A549 (cell line): ENCODE data around the gene VDAC1. TPM values are rescaled to one million over a fixed set of nuclear protein-coding genes. Genes with fewer than 3 reads are reported as not detected.

Experiments used
- ATAC-seq, 2 experiments: fragments of 200-7000 bp in 1 of 2; fragments of >200 bp in 1 of 2; cut with Nextera tagmentation in 1 of 2; cut with Tn5 transposase in 1 of 2; 3 replicates each; pipeline versions ENCODE4 v1.8.0 to v1.9.1; 2018 to 2020; ENCODE audit warnings: mild to moderate bottlenecking in 1 of 2, moderate library complexity in 1 of 2
- CTCF ChIA-PET: fragments of 300-600 bp; sonication (Branson Sonifier 250); formaldehyde crosslinking; extraction: SDS; loops from one replicate; lab custom pipeline; 2021; ENCODE audit warnings: antibody characterized with exemption, inconsistent platforms; lab: Yijun Ruan, JAX
- POLR2A ChIA-PET: fragments of 350-600 bp; formaldehyde crosslinking; extraction: SDS; loops from one replicate; lab custom pipeline; 2021; ENCODE audit warnings: antibody characterized with exemption, inconsistent platforms; lab: Yijun Ruan, JAX
- DNase-seq, 2 experiments: peaks; one replicate each; pipeline versions ENCODE4 v3.0.0 to v3.0.0-alpha.2; 2011 to 2016; ENCODE audit warnings: low read depth in 1 of 2, low spot score in 1 of 2
- FAIRE-seq: peaks from 2 replicates; lab custom pipeline; 2011; peaks lifted over from hg19 to GRCh38; lab: Jason Lieb, UNC
- H3K27ac ChIP-seq, 2 experiments: fragments of >200 bp; sonication (Bioruptor Twin); formaldehyde crosslinking; 3 replicates each; pipeline ENCODE4 v1.5.1; 2016 to 2017
- H3K4me1 ChIP-seq: fragments of >200 bp; sonication (Bioruptor Twin); formaldehyde crosslinking; 3 replicates; pipeline ENCODE4 v1.6.1; 2016
- H3K4me2 ChIP-seq: fragments of >200 bp; sonication (Bioruptor Twin); formaldehyde crosslinking; 3 replicates; pipeline ENCODE4 v1.6.1; 2016
- H3K4me3 ChIP-seq: fragments of >200 bp; sonication (Bioruptor Twin); formaldehyde crosslinking; 3 replicates; pipeline ENCODE4 v1.5.1; 2016
- H3K9me3 ChIP-seq: fragments of >200 bp; sonication (Bioruptor Twin); formaldehyde crosslinking; 3 replicates; pipeline ENCODE4 v1.6.1; 2016
- CBX2 ChIP-seq: fragments of 200-600 bp; sonication (generic); IDR thresholded peaks from 2 replicates; pipeline ENCODE4 v1.6.1; 2016; ENCODE audit warnings: low read depth, mild to moderate bottlenecking, borderline replicate concordance
- CBX8 ChIP-seq: fragments of 200-600 bp; sonication (generic); IDR thresholded peaks from 2 replicates; pipeline ENCODE4 v1.6.1; 2016
- CHD2 ChIP-seq: fragments of 150-350 bp; IDR thresholded peaks from 2 replicates; pipeline ENCODE4 v1.6.1; 2014; ENCODE audit warnings: low read length; ENCODE audit not compliant: partially characterized antibody
- EHMT2 ChIP-seq: fragments of 200-600 bp; sonication (generic); IDR thresholded peaks from 2 replicates; pipeline ENCODE4 v1.6.1; 2016; ENCODE audit warnings: antibody characterized with exemption, low read depth, mild to moderate bottlenecking, moderate library complexity
- ESRRA ChIP-seq: fragments of 150-350 bp; IDR thresholded peaks from 2 replicates; pipeline ENCODE4 v1.6.1; 2014; ENCODE audit warnings: mild to moderate bottlenecking, low read length, borderline replicate concordance
- FOXS1 ChIP-seq: fragments of 250-450 bp; sonication (Bioruptor Pico); IDR thresholded peaks from 2 replicates; pipeline ENCODE4 v1.5.0; 2020; ENCODE audit warnings: mild to moderate bottlenecking, moderate library complexity
- GATA3 ChIP-seq: IDR thresholded peaks from 2 replicates; pipeline ENCODE4 v1.6.1; 2012; ENCODE audit warnings: borderline replicate concordance
- HDAC2 ChIP-seq: fragments of 200-600 bp; sonication (generic); IDR thresholded peaks from 2 replicates; pipeline ENCODE4 v1.6.1; 2016
- HOXA7 ChIP-seq: fragments of 250-450 bp; sonication (Bioruptor Pico); IDR thresholded peaks from 2 replicates; pipeline ENCODE4 v1.5.0; 2020; ENCODE audit warnings: mild to moderate bottlenecking, moderate library complexity
- KDM1A ChIP-seq: fragments of 200-600 bp; sonication (generic); IDR thresholded peaks from 2 replicates; pipeline ENCODE4 v1.6.1; 2016; ENCODE audit warnings: low read depth, mild to moderate bottlenecking
- MAFK ChIP-seq: fragments of 450-650 bp; IDR thresholded peaks from 2 replicates; pipeline ENCODE4 v1.6.1; 2014; ENCODE audit not compliant: partially characterized antibody
- MAZ ChIP-seq: fragments of 150-350 bp; IDR thresholded peaks from 2 replicates; pipeline ENCODE4 v1.6.1; 2014; ENCODE audit warnings: antibody characterized with exemption, low read depth, low read length, borderline replicate concordance
- MYC ChIP-seq: IDR thresholded peaks from 2 replicates; pipeline ENCODE4 v1.6.1; 2012; ENCODE audit warnings: mild to moderate bottlenecking, inconsistent platforms, low read length, improper control_type of control experiment, borderline replicate concordance
- NFE2L2 ChIP-seq: fragments of 150-350 bp; conservative IDR thresholded peaks from 2 replicates; pipeline ENCODE4 v1.6.1; 2014; ENCODE audit warnings: low read length
- POLR2A ChIP-seq: IDR thresholded peaks from 2 replicates; pipeline ENCODE4 v1.6.1; 2012; ENCODE audit warnings: mild to moderate bottlenecking, low read length
- RAD21 ChIP-seq, 2 experiments: fragments of >200 bp in 1 of 2; sonication (Bioruptor Twin) in 1 of 2; formaldehyde crosslinking in 1 of 2; IDR thresholded peaks in 1 of 2; conservative IDR thresholded peaks in 1 of 2; 2 replicates in 1 of 2; 3 replicates in 1 of 2; pipeline ENCODE4 v1.6.1; 2012 to 2018; ENCODE audit warnings: inconsistent platforms in 1 of 2
- RFX5 ChIP-seq: fragments of 450-650 bp; IDR thresholded peaks from 2 replicates; pipeline ENCODE4 v1.7.1; 2014; ENCODE audit warnings: antibody characterized with exemption, mild to moderate bottlenecking, moderate library complexity
- RNF2 ChIP-seq: fragments of 200-600 bp; sonication (generic); IDR thresholded peaks from 2 replicates; pipeline ENCODE4 v1.6.1; 2016; ENCODE audit warnings: low read depth, mild to moderate bottlenecking, antibody characterized with exemption, moderate library complexity, borderline replicate concordance
- SMC3 ChIP-seq: fragments of >200 bp; sonication (Bioruptor Twin); formaldehyde crosslinking; IDR thresholded peaks from 3 replicates; pipeline ENCODE4 v1.6.1; 2018; ENCODE audit warnings: inconsistent platforms
- SREBF2 ChIP-seq: fragments of 450-650 bp; IDR thresholded peaks from 2 replicates; pipeline ENCODE4 v1.6.1; 2014; ENCODE audit warnings: mild to moderate bottlenecking, moderate library complexity
- ZC3H11A ChIP-seq: fragments of 450-650 bp; IDR thresholded peaks from 2 replicates; pipeline ENCODE4 v1.6.1; 2014; ENCODE audit warnings: antibody characterized with exemption, mild to moderate bottlenecking
- ZFP36 ChIP-seq: fragments of 450-650 bp; IDR thresholded peaks from 2 replicates; pipeline ENCODE4 v1.6.1; 2014; ENCODE audit warnings: borderline replicate concordance; ENCODE audit not compliant: partially characterized antibody
- WGBS: methylation state at CpG from one replicate; pipeline ENCODE4 v1.1.6; 2017; ENCODE audit errors: missing lambda C conversion rate; 5-methylcytosine and 5-hydroxymethylcytosine counted together
- polyA plus RNA-seq, 4 experiments: library from polyadenylated mRNA; depleted of rRNA in 3 of 4; stranded (reverse); fragments of >200 nt; fragmentation: RNase III in 1 of 4; extraction: RNeasy Plus Mini Kit Qiagen cat#74134 plus additional on column Dnase treatment in 1 of 4; gene quantifications; 2 replicates in 3 of 4; 3 replicates in 1 of 4; pipeline ENCODE4 v1.2.3, GENCODE V29; 2011 to 2017
- TF ChIP-seq, protein P1 (sequence below): fragments of 250-450 bp; sonication (Bioruptor Pico); IDR thresholded peaks from 2 replicates; pipeline ENCODE4 v1.5.0; 2021; ENCODE audit warnings: mild to moderate bottlenecking, moderate library complexity, borderline replicate concordance
- TF ChIP-seq, protein P2 (sequence below): IDR thresholded peaks from 2 replicates; pipeline ENCODE4 v1.6.1; 2012; ENCODE audit warnings: low read depth, borderline replicate concordance
- TF ChIP-seq, protein P3 (sequence below): fragments of 150-350 bp; IDR thresholded peaks from 2 replicates; pipeline ENCODE4 v1.6.1; 2014; ENCODE audit warnings: low read depth, mild to moderate bottlenecking, low read length
- TF ChIP-seq, protein P4 (sequence below): fragments of >200 bp; sonication (Bioruptor Twin); formaldehyde crosslinking; IDR thresholded peaks from 3 replicates; pipeline ENCODE4 v1.5.1; 2016
- TF ChIP-seq, protein P5 (sequence below): IDR thresholded peaks from 2 replicates; pipeline ENCODE4 v1.6.1; 2012

The VDAC1 gene
- polyA plus RNA-seq, 2 of the 4 experiments (the other 2 are of a cell fraction), result 369 to 442 TPM

DNA sequence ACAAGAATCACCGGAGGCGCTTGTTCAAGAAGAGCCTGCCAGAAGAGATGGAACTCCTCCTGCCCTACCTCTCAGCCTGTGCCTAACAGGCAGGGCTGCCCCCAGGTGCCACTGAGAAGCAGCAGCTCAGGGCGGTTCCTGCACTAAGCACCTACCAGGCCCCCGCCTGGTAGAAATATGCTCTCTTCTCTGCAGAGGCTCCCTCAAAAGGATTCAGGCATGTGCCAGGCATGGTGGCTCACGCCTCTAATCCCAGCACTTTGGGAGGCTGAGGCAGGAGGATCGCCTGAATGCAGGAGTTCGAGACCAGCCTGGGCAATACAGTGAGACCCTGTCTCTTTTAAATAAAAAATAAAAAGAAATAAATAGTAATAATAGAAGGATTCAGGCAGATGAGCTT lies 6.0 kb downstream of the VDAC1 start (continued):
- TF ChIP-seq, protein P1, sequence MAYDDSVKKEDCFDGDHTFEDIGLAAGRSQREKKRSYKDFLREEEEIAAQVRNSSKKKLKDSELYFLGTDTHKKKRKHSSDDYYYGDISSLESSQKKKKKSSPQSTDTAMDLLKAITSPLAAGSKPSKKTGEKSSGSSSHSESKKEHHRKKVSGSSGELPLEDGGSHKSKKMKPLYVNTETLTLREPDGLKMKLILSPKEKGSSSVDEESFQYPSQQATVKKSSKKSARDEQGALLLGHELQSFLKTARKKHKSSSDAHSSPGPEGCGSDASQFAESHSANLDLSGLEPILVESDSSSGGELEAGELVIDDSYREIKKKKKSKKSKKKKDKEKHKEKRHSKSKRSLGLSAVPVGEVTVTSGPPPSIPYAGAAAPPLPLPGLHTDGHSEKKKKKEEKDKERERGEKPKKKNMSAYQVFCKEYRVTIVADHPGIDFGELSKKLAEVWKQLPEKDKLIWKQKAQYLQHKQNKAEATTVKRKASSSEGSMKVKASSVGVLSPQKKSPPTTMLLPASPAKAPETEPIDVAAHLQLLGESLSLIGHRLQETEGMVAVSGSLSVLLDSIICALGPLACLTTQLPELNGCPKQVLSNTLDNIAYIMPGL, result no peak

DNA sequence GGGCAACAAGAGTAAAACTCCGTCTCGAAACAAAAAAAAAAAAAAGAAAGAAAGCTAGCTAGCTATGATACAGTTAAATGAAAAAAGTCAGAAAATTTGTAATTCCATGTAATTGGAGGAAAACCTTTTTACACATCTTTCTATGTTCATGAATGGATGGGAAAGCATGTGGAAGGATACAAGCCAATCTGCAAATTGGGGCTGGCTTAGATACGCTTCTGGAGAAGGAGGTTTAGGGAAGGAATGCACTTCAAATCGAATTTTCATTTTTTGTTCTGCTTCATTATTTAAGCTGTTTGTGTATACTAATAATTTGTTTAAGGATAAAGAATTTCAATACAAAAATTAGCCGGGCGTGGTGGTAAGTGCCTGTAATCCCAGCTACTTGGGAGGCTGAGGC lies 6.7 kb downstream of the VDAC1 start:
- Histone ChIP-seq H3K4me1 (peaks cover 91% of the 10 kb centered on the region), H3K27ac (no peak overlapping the region), H3K4me3 (no peak overlapping the region), H3K4me2 (no peak overlapping the region), H3K9me3 (no peaks in the 10 kb centered on the region)
- DNase-seq, result no peak
- 85% methylated on average over 6 of the region's 6 CpGs for WGBS
- POLR2A ChIA-PET, result no interaction called here
- no peak for TF ChIP-seq CBX8
- TF ChIP-seq CBX2, result no peak
- no peak for TF ChIP-seq HDAC2
- TF ChIP-seq CHD2, result no peak
- TF ChIP-seq MYC, result no peak
- TF ChIP-seq GATA3, result no peak
- TF ChIP-seq FOXS1, result no peak
- TF ChIP-seq, protein P2, sequence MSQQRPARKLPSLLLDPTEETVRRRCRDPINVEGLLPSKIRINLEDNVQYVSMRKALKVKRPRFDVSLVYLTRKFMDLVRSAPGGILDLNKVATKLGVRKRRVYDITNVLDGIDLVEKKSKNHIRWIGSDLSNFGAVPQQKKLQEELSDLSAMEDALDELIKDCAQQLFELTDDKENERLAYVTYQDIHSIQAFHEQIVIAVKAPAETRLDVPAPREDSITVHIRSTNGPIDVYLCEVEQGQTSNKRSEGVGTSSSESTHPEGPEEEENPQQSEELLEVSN, result no peak
- TF ChIP-seq NFE2L2, result no peak
- TF ChIP-seq ESRRA, result no peak
- TF ChIP-seq, protein P3, sequence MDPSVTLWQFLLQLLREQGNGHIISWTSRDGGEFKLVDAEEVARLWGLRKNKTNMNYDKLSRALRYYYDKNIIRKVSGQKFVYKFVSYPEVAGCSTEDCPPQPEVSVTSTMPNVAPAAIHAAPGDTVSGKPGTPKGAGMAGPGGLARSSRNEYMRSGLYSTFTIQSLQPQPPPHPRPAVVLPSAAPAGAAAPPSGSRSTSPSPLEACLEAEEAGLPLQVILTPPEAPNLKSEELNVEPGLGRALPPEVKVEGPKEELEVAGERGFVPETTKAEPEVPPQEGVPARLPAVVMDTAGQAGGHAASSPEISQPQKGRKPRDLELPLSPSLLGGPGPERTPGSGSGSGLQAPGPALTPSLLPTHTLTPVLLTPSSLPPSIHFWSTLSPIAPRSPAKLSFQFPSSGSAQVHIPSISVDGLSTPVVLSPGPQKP, result no peak
- TF ChIP-seq EHMT2, result no peak
- TF ChIP-seq KDM1A, result no peak
- TF ChIP-seq RNF2, result no peak
- CTCF ChIA-PET, result interaction anchor here (1.0 to 9.8 kb wide), 6 partner anchors 10 to 42 kb away, joined by 3 to 91 read pairs (median 18); no protein-coding TSS in a partner anchor
- no peak for ATAC-seq
- FAIRE-seq, result no peak

DNA sequence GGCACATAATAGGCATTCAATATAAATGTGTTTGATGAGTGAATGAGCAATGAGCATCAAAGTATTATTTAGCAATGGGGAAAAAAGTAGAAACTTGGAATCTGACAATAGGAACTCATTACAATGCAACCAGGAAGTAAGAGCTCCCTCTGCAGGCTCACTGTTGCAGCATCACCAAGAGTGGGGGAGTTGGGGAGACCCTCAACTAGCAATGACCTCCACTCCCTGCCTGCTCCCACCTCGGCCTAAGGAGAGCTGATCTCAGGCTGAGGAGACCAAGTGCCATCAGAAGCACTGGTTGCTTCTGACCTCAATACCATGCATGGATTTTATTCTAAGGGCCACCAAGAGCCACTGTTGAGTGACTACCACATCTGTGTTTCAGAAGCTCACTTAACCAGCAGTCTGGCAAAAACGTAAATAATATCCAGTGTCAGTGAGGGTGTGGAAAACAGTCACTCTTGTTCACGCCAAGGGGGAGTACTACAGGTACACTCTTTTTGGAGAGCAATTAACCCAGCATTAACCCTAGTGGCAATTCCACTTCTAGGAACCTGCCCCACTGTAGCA lies 8.0 kb downstream of the VDAC1 start:
- POLR2A ChIA-PET, result interaction anchor here (1.5 kb wide), 1 partner anchor 8 kb away, joined by 4 read pairs; the partner anchor contains the start of gene VDAC1
- 65% methylated on average over 3 of the region's 3 CpGs for WGBS
- peak; percentile 36 to 62; a peak in 4 of 6 replicates for ATAC-seq
- DNase-seq, result no peak
- H3K4me1 ChIP-seq, result peaks cover 85% of the 10 kb centered on the region
- CTCF ChIA-PET, result interaction anchor here (0.8 to 9.8 kb wide), 12 partner anchors 8 to 573 kb away, joined by 3 to 91 read pairs (median 6); partner anchors contain the start of gene VDAC1
- no peak overlapping the region for H3K27ac ChIP-seq
- no peak overlapping the region for H3K4me3 ChIP-seq
- H3K9me3 ChIP-seq, result no peaks in the 10 kb centered on the region
- H3K4me2 ChIP-seq, result peak overlapping the region; percentile 39
- FAIRE-seq, result no peak
- TF ChIP-seq HOXA7 (CRISPR knock-in tag) (no peak), SREBF2 (no peak), ZFP36 (no peak), MAFK (no peak), EHMT2 (no peak), RFX5 (no peak), NFE2L2 (no peak), MAZ (no peak), POLR2A (no peak), RNF2 (no peak), RAD21 (conservative IDR thresholded peaks at IDR 0.05 in 1 of 2, IDR thresholded peaks at IDR 0.05 in 1 of 2) (0 out of 5 replicates have a peak, but pooled peaks of 1 of the 2 experiments have one; percentile 10), CBX2 (no peak), SMC3 (0 out of 3 replicates have a peak, but pooled peaks have one; percentile 6), ZC3H11A (no peak)
- TF ChIP-seq, protein P4, sequence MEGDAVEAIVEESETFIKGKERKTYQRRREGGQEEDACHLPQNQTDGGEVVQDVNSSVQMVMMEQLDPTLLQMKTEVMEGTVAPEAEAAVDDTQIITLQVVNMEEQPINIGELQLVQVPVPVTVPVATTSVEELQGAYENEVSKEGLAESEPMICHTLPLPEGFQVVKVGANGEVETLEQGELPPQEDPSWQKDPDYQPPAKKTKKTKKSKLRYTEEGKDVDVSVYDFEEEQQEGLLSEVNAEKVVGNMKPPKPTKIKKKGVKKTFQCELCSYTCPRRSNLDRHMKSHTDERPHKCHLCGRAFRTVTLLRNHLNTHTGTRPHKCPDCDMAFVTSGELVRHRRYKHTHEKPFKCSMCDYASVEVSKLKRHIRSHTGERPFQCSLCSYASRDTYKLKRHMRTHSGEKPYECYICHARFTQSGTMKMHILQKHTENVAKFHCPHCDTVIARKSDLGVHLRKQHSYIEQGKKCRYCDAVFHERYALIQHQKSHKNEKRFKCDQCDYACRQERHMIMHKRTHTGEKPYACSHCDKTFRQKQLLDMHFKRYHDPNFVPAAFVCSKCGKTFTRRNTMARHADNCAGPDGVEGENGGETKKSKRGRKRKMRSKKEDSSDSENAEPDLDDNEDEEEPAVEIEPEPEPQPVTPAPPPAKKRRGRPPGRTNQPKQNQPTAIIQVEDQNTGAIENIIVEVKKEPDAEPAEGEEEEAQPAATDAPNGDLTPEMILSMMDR, result peak; percentile 58
- TF ChIP-seq, protein P1, result no peak
- TF ChIP-seq, protein P5, sequence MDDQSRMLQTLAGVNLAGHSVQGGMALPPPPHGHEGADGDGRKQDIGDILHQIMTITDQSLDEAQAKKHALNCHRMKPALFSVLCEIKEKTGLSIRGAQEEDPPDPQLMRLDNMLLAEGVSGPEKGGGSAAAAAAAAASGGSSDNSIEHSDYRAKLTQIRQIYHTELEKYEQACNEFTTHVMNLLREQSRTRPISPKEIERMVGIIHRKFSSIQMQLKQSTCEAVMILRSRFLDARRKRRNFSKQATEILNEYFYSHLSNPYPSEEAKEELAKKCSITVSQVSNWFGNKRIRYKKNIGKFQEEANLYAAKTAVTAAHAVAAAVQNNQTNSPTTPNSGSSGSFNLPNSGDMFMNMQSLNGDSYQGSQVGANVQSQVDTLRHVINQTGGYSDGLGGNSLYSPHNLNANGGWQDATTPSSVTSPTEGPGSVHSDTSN, result no peak
